Endothelial cell of hepatic sinusoid (primary cell): ENCODE data around the gene ZNF860.
"Not testable (repeated sequence)": the region's sequence is repeated elsewhere in the genome, so short reads cannot be mapped to it uniquely, and the experiment has no call there.

Experiments used
- in situ Hi-C: cut with HindIII; loops from 2 replicates; pipeline ENCODE4 v1.10.0; 2017; ENCODE audit warnings: low sequenced_read_pairs

Gene ZNF860

GRCh38 chr3:31993843-31994242, 12.3 kb downstream of the ZNF860 start:
- in situ Hi-C loops: no loop called here

GRCh38 chr3:31995026-31995425, 13.5 kb downstream of the ZNF860 start:
- in situ Hi-C loops: not testable (repeated sequence)

DNA sequence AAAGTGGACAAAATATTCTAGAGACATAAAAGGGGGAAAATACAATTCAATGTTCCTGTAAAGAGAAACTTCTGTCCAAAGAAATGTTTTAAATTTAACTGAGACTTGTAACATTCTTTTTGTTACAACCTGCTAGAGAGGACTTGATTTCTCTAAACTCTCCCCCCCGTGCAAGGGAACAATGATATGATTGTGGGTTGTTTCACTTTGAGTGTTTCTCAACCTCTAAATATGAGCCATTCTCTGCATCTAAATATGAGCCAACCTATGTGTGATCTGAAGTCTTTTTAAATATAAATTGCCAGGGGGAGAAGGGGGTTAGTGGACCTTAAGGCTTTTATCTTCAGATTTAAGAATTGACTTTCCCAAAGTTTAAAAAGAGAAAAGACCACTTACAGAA, 14.6 kb downstream of the ZNF860 start:
- in situ Hi-C loops: no loop called here

DNA sequence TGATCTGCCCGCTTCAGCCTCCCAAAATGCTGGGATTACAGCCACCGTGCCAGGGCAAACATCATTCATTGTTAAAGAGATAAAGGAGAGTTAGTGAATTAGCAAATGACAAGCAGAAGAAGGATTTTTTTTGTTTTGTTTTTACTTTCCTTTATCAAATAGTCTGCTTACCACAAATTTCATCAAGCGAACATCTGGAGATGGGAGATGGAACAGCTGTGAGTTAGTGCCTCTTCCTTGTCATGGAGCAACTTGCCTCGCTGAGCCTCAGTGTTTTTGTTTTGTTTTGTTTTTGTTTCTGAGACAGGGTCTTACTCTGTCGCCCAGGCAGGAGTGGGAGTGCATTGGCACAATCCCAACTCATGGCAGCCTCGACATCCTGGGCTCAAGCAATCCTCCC, 15.9 kb downstream of the ZNF860 start:
- in situ Hi-C loops: no loop called here

- in situ Hi-C loops: no loop called here
These were observed 18.4 kb downstream of the ZNF860 start for GRCh38 chr3:31999907-32000439.

DNA sequence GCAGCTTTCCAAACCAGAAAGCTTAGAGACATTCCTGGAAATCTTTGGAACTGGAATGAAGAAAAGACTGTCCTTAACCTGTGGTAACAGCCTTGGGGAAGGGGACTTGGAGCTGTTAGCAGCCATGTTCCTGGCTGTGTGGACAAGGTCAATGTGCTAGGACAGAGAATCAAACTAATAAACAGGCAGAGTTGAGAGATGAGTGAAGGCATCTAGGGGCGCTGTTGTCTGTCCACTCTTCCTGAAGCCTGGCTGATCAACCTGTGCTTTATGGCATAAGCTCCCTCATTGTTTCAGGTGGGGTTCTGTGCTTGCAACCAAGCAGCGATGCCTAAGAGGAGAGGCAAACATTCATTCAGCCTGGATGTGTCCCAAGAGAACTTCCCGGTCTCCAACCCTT, 19.3 kb downstream of the ZNF860 start:
- in situ Hi-C loops: no loop called here

- in situ Hi-C loops: no loop called here
These were observed 21.2 kb downstream of the ZNF860 start for GRCh38 chr3:32002561-32003368.

DNA sequence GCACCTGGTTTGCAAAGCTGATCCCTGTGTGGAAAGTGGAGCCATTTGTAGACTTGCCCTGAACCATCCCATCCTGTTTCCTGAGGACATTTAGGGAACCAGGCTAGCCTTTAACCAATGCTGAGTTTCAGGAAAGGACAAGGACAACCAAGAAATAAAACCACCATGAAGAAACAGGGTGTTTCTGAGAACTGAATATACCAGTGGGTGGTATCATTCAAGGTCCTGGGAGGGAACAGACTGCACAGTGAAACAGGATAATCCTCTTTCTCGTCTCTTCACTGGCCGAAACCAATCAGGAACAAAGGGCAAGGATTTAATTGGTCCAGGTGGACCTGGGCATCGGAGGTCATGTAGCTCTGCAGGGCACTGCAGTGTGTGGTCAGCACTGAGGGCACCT, 21.8 kb downstream of the ZNF860 start:
- in situ Hi-C loops: no loop called here

GRCh38 chr3:32004113-32004765, 22.7 kb downstream of the ZNF860 start:
- in situ Hi-C loops: no loop called here

- in situ Hi-C loops: no loop called here
These were observed 27.6 kb downstream of the ZNF860 start for GRCh38 chr3:32009101-32009500.

- in situ Hi-C loops: no loop called here
These were observed 28.4 kb downstream of the ZNF860 start for GRCh38 chr3:32009957-32010356.

GRCh38 chr3:32010699-32011098, 29.1 kb downstream of the ZNF860 start:
- in situ Hi-C loops: not testable (repeated sequence)

DNA sequence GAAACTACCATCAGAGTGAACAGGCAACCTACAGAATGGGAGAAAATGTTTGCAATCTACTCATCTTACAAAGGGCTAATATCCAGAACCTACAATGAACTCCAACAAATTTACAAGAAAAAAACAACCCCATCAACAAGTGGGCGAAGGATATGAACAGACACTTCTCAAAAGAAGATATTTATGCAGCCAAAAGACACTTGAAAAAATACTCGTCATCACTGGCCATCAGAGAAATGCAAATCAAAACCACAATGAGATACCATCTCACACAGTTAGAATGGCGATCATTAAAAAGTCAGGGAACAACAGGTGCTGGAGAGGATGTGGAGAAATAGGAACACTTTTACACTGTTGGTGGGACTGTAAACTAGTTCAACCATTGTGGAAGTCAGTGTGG, 34.1 kb downstream of the ZNF860 start:
- in situ Hi-C loops: not testable (repeated sequence)

GRCh38 chr3:32017286-32017685, 35.7 kb downstream of the ZNF860 start:
- in situ Hi-C loops: no loop called here

DNA sequence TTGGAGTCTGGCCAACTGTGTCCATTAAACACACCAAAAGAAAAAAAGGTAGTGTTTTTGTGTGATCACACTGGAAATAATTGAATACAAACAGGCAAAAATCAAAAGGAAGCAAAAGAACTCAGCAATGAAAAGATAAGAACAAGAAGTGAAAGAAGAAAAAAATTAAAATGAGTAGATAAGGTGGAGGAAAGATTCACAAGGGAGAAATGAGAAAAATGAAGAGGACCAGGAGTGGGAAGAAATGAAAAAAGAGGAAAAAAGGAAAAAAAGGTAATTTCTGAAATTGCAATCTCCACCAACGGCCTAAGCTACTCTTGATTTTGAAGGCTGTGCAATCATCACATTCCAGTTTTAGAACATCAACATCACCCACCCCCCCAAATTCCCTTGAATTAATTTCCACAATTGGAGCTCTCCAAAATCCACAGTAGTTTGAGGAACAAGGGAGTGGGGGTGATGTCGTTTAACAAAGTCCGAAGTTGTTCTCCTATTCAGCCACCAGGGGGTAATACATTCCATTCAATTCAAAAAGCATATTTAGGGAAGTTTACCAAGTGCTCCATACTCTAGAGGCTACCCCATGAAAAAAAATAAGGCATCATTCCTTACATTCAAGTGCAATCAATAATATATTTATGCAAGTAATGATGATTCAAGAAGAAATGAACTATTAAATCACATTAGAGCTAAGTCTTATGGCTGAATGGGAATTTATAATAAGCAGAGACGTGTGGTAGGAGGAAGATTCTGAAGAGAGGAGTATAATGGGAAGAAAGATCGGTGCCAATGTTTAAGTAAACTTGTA, 37.4 kb downstream of the ZNF860 start:
- in situ Hi-C loops: no loop called here

DNA sequence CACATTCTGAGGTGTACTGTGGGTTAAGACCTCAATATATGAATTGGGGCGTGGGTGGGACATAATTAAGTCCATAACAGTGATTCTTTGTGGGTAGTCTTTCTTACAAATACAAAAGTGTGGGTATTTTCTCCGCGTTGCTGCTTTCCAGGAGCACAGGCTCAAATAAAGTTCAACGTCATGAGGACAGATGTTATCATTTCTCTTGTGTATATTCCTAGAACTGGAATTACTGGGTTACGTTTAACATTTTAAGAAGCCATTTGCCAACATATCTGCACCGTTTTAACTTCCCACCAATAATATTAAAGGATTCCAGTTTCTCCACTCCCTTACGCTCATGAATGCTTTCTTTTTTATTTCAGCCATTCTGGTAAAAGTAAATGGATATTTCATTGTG, 39.6 kb downstream of the ZNF860 start:
- in situ Hi-C loops: no loop called here

DNA sequence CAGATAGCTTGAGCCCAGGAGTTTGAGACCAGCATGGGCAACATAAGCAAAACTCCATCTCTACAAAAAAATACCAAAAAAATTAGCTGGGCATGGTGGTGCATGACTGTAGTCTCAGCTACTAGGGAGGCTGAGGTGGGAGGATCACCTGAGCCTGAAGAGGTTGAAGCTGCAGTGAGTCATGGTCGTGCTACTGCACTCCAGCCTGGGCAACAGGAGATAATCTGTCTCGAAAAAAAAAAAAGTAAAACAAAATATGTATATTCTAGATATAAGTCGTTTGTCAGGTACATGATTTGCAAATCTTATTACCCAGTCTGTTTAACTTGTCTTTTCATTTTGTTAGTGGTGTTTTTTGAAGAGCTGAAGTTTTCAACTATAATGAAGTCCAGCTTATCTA, 40.2 kb downstream of the ZNF860 start:
- in situ Hi-C loops: no loop called here

GRCh38 chr3:32022947-32023346, 41.4 kb downstream of the ZNF860 start:
- in situ Hi-C loops: no loop called here

DNA sequence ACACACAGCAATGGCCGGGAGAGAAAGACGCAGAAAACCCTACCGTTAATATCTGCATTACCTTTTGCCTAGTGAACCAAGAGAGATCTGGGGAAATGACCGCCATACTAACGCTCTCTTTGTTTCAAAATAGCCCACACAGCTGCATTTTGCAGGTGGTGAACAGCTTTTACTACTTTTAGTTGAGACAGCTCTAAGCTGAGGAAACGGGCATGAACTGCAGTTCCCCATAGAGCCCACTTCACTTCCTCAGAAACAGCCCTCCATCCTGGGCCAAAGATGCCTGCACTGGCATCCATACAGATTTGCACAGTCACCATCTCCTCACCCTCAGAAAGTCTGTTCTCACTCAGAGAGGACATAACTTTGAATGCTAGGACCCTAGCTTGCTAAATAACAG, 45.0 kb downstream of the ZNF860 start:
- in situ Hi-C loops: no loop called here

- in situ Hi-C loops: no loop called here
These were observed 56.4 kb downstream of the ZNF860 start for GRCh38 chr3:32037932-32038267.

DNA sequence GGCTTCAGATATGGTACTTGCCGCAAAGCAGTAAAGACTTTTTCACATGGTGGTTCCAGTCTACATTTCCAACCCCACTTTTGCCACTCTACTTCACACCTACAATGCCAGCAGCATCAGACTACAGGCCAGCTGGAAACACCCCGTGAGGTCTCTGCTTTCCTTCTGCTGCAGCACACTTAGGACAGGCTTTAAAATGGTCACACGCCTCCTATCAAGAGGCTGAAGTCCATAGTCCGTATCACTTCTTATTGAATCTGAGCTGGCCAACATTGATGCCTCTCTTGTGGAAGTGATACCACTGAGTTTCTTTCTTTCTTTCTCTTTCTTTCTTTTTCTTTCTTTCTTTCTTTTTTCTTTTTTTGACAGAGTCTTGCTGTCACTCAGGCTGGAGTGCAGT, 59.8 kb downstream of the ZNF860 start:
- in situ Hi-C loops: no loop called here
